Esophagus muscularis mucosa (tissue), 4 donors: ENCODE results near the gene KLK3. TPM values are rescaled to one million over a fixed set of nuclear protein-coding genes. Genes with fewer than 3 reads are reported as not detected.

ENCODE experiments used
- DNase-seq: peaks from one replicate; pipeline ENCODE4 v3.0.0-alpha.2; 2017; ENCODE audit errors: extremely low spot score
- H3K27ac ChIP-seq, 4 donors: fragments of 200-600 bp; sonication (generic); replicated peaks in 1 of 4; 1 replicate in 3 of 4; 2 replicates in 1 of 4; pipeline ENCODE4 v1.5.1; 2016 to 2019; ENCODE audit warnings: mild to moderate bottlenecking in 1 of 4
- H3K27me3 ChIP-seq, 4 donors: fragments of 200-600 bp; sonication (generic); one replicate each; pipeline versions ENCODE4 v1.5.1 to v1.6.0; 2016 to 2019
- H3K36me3 ChIP-seq, 4 donors: fragments of 200-600 bp; sonication (generic); one replicate each; pipeline ENCODE4 v1.5.1; 2016 to 2019
- H3K4me1 ChIP-seq, 4 donors: fragments of 200-600 bp; sonication (generic); one replicate each; pipeline ENCODE4 v1.5.1; 2016 to 2019
- H3K4me3 ChIP-seq, 4 donors: fragments of 200-600 bp; sonication (generic); 1 replicate in 2 of 4; 2 replicates in 2 of 4; pipeline ENCODE4 v1.5.1; 2016 to 2019; ENCODE audit warnings: mild to moderate bottlenecking in 4 of 4, moderate library complexity in 1 of 4
- H3K9me3 ChIP-seq, 4 donors: fragments of 200-600 bp; sonication (generic); 1 replicate in 3 of 4; 2 replicates in 1 of 4; pipeline ENCODE4 v1.5.1; 2016 to 2019
- EP300 ChIP-seq: sonication (generic); formaldehyde crosslinking; IDR thresholded peaks from one replicate; pipeline ENCODE4 v1.6.1; 2017; ENCODE audit warnings: antibody characterized with exemption
- POLR2A ChIP-seq: fragments of 450-650 bp; IDR thresholded peaks from one replicate; pipeline ENCODE4 v1.6.1; 2017; ENCODE audit warnings: antibody characterized with exemption, moderate library complexity, mild to moderate bottlenecking, low read depth
- POLR2AphosphoS5 ChIP-seq, 2 donors: sonication (generic); formaldehyde crosslinking; IDR thresholded peaks; one replicate each; pipeline ENCODE4 v1.6.1; 2017; ENCODE audit warnings: antibody characterized with exemption in 2 of 2
- WGBS: methylation state at CpG from one replicate; pipeline ENCODE4 v1.1.5; 2018; 5-methylcytosine and 5-hydroxymethylcytosine counted together
- intact Hi-C: fragments of 100-400 bp; cut with DNase I; formaldehyde crosslinking; loops from one replicate; pipeline ENCODE4 v1.15.1; 2023
- total RNA-seq, 4 donors: library from RNA; depleted of rRNA; stranded (reverse); fragments of >200 nt; gene quantifications; one replicate each; pipeline versions ENCODE4 v1.1.0 to v1.2.1, GENCODE V29; 2016
- TF ChIP-seq, protein P1 (sequence below), 3 experiments: fragments of 200-600 bp in 2 of 3; fragments of 450-650 bp in 1 of 3; sonication (generic) in 2 of 3; IDR thresholded peaks; one replicate each; pipeline ENCODE4 v1.5.1; 2017 to 2019; ENCODE audit warnings: antibody characterized with exemption in 3 of 3, mild to moderate bottlenecking in 2 of 3, moderate library complexity in 1 of 3

The KLK3 gene
- total RNA-seq, 4 donors from 2014 or later, result not detected

DNA sequence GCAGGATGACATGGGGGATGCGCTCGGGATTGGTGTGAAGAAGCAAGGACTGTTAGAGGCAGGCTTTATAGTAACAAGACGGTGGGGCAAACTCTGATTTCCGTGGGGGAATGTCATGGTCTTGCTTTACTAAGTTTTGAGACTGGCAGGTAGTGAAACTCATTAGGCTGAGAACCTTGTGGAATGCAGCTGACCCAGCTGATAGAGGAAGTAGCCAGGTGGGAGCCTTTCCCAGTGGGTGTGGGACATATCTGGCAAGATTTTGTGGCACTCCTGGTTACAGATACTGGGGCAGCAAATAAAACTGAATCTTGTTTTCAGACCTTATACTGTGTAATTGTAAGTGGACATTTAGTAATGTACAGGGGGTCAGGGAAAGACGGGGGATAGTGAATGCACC lies 25.5 kb downstream of the KLK3 start:
- no peak overlapping the region for H3K4me3 ChIP-seq
- peaks cover 0 to 66% (median 0%) of the 10 kb centered on the region in 4 donors for H3K27me3 ChIP-seq
- no peaks in the 10 kb centered on the region for H3K4me1 ChIP-seq
- no peaks in the 10 kb centered on the region for H3K36me3 ChIP-seq
- intact Hi-C loops, result no loop called here
- 80% methylated on average over 5 of the region's 5 CpGs for WGBS
- TF ChIP-seq, protein P1, sequence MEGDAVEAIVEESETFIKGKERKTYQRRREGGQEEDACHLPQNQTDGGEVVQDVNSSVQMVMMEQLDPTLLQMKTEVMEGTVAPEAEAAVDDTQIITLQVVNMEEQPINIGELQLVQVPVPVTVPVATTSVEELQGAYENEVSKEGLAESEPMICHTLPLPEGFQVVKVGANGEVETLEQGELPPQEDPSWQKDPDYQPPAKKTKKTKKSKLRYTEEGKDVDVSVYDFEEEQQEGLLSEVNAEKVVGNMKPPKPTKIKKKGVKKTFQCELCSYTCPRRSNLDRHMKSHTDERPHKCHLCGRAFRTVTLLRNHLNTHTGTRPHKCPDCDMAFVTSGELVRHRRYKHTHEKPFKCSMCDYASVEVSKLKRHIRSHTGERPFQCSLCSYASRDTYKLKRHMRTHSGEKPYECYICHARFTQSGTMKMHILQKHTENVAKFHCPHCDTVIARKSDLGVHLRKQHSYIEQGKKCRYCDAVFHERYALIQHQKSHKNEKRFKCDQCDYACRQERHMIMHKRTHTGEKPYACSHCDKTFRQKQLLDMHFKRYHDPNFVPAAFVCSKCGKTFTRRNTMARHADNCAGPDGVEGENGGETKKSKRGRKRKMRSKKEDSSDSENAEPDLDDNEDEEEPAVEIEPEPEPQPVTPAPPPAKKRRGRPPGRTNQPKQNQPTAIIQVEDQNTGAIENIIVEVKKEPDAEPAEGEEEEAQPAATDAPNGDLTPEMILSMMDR (IDR thresholded peaks at IDR 0.05), result no peak
- no peak for TF ChIP-seq POLR2AphosphoS5 (IDR thresholded peaks at IDR 0.05)
- no peak for TF ChIP-seq POLR2A
- TF ChIP-seq EP300, result no peak
- H3K27ac ChIP-seq, result no peak overlapping the region
- no peak for DNase-seq
- no peaks in the 10 kb centered on the region for H3K9me3 ChIP-seq

DNA sequence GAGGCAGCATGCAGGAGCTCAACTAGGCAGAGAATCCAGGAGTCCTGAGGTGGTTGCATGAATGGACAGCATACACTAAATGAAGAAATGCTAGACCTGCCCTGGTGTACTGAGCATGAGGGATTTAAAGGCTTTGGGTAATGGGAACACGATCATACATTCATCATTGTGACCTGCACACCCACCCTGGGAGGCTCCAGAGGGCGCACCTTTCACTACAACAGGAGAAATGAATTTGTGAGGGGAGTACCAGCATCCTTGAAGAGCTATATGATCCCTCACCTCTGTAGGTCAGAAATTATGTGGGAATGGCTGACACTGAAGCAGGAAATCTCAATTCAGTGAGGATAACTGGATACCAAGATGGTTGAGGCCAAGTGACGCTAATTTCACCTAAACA lies 27.5 kb downstream of the KLK3 start:
- WGBS, result 56% methylated on average over 3 of the region's 3 CpGs
- no peaks in the 10 kb centered on the region for H3K36me3 ChIP-seq
- peaks cover 0 to 54% (median 0%) of the 10 kb centered on the region in 4 donors for H3K27me3 ChIP-seq
- no peak for TF ChIP-seq POLR2AphosphoS5 (IDR thresholded peaks at IDR 0.05)
- no peak for TF ChIP-seq EP300
- TF ChIP-seq, protein P1 (IDR thresholded peaks at IDR 0.05), result no peak
- no peak for TF ChIP-seq POLR2A
- no peak overlapping the region for H3K4me3 ChIP-seq
- intact Hi-C loops, result no loop called here
- DNase-seq, result no peak
- H3K27ac ChIP-seq, result no peak overlapping the region
- H3K9me3 ChIP-seq, result no peaks in the 10 kb centered on the region
- H3K4me1 ChIP-seq, result no peaks in the 10 kb centered on the region

DNA sequence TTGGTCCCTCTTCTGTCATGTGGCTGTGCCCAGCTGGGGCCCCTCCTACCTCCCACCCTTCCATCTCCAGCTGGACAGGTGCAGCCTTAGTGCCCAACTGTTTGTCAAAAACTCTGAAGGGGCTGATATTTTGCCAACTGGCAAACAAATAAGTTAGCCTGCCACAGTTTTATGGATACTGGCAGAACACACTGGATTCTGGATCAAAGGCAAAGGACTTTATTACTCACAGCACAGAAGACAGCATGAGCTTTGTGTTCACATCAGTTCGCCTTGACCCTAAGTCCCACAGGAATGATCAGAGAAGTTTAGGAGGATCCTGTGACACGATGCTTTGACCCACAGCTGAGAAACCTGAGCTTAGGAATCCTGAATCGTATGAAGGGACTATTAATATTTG lies 34.9 kb downstream of the KLK3 start:
- Histone ChIP-seq H3K36me3 (no peaks in the 10 kb centered on the region), H3K4me3 (no peak overlapping the region), H3K27ac (no peak overlapping the region), H3K9me3 (no peaks in the 10 kb centered on the region), H3K27me3 (peaks cover 0 to 61% (median 0%) of the 10 kb centered on the region in 4 donors), H3K4me1 (no peaks in the 10 kb centered on the region)
- DNase-seq, result no peak
- intact Hi-C loops, result no loop called here
- TF ChIP-seq POLR2A (no peak), EP300 (no peak)
- 56% methylated on average over 3 of the region's 3 CpGs for WGBS

DNA sequence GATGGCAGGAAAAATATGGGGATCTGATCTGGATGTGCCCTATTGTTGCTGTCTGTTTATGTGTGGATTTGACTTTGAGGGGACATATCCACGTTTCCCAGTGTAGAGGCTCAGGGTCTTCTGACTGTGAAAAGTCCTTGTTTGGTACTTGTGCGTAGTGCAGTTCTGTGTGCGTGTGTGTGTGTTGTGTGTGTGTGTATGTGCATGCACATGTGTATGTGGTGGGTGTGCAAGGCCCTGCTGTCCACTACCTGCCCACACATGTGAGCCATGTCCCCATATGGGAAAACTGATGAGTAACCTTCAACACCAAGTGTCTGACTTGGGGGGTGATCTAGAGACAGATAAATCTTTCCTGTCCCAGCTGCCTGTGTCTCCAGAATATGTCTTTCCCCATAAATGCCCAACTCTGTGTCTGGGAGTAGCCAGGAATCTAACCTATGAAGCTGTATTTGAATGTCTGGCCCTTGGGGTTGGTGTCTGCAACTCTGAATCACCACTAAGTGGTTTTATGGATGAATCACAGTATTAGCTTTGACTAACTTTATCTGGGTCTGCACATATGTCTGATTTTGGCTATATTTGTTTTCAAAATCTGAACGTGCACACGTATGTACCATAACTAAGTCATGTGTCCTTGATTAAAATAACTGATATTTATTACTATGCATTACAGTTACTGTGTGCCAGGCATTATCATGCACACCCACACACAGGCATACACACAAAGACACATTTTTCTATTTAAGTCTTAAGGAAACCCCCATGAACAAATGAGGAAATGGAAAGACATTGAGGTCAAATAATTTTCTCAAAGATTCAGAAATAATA lies 35.9 kb downstream of the KLK3 start:
- H3K4me3 ChIP-seq, result no peak overlapping the region
- 53% methylated on average over 5 of the region's 5 CpGs for WGBS
- no peaks in the 10 kb centered on the region for H3K9me3 ChIP-seq
- peaks cover 0 to 59% (median 0%) of the 10 kb centered on the region in 4 donors for H3K27me3 ChIP-seq
- no peaks in the 10 kb centered on the region for H3K4me1 ChIP-seq
- intact Hi-C loops, result no loop called here
- H3K36me3 ChIP-seq, result no peaks in the 10 kb centered on the region
- no peak overlapping the region for H3K27ac ChIP-seq
- no peak for DNase-seq
- no peak for TF ChIP-seq POLR2A
- no peak for TF ChIP-seq EP300
- TF ChIP-seq POLR2AphosphoS5 (IDR thresholded peaks at IDR 0.05), result no peak
- TF ChIP-seq, protein P1 (IDR thresholded peaks at IDR 0.05), result no peak

DNA sequence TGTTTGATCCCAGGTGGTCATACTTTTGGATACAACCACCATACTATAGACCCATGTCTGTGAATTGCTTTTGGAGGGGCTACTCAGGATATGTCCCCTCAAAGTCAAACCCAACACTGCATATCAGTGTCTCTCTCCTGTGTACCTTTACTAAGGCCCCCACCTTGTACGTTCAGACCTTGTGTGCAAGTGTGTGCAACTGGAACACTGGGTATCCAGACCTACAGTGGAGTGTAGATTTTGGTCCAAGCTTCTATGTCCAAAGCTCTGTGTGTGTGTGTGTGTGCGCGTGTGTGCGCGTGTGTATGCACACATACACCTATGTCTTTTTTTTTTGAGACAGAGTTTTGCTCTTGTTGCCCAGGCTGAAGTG lies 36.5 kb downstream of the KLK3 start:
- Histone ChIP-seq H3K9me3 (no peaks in the 10 kb centered on the region), H3K27me3 (peaks cover 0 to 61% (median 0%) of the 10 kb centered on the region in 4 donors), H3K4me1 (no peaks in the 10 kb centered on the region), H3K27ac (no peak overlapping the region), H3K4me3 (no peak overlapping the region), H3K36me3 (no peaks in the 10 kb centered on the region)
- TF ChIP-seq POLR2A (no peak), POLR2AphosphoS5 (IDR thresholded peaks at IDR 0.05) (no peak), EP300 (no peak)
- TF ChIP-seq, protein P1 (IDR thresholded peaks at IDR 0.05), result no peak
- intact Hi-C loops, result no loop called here
- 83% methylated on average over 5 of the region's 5 CpGs for WGBS
- no peak for DNase-seq
